MCF 10A (cell line): ENCODE measurements around the gene DUSP7. TPM values are rescaled to one million over a fixed set of nuclear protein-coding genes. Genes with fewer than 3 reads are reported as not detected.

ENCODE experiments used
- BruUV-seq: library from RNA; stranded (reverse); fragments of 400-500 nt; replicated peaks from 2 replicates; lab custom pipeline; 2021; lab: Mats Ljungman, UMichigan
- CTCF ChIA-PET: fragments of 300-600 bp; sonication (Branson Sonifier 250); formaldehyde crosslinking; extraction: SDS; loops from one replicate; lab custom pipeline; 2021; ENCODE audit warnings: antibody characterized with exemption, inconsistent platforms; lab: Yijun Ruan, JAX
- POLR2A ChIA-PET: fragments of 300-600, 350-650 bp; sonication (Branson Sonifier 250); formaldehyde crosslinking; extraction: SDS; loops from one replicate; lab custom pipeline; 2020; ENCODE audit warnings: antibody characterized with exemption, inconsistent platforms; lab: Yijun Ruan, JAX
- DNase-seq: peaks from one replicate; pipeline ENCODE4 v3.0.0-alpha.2; 2018; ENCODE audit not compliant: unreplicated experiment
- H3K27ac Mint-ChIP-seq: one replicate; pipeline ENCODE4 v1.8.0; 2022; ENCODE audit warnings: mild to moderate bottlenecking, low read depth, mixed read lengths; ENCODE audit not compliant: unreplicated experiment
- H3K27me3 Mint-ChIP-seq: one replicate; pipeline ENCODE4 v1.8.0; 2022; ENCODE audit warnings: mixed read lengths; ENCODE audit not compliant: insufficient read depth, unreplicated experiment
- H3K36me3 Mint-ChIP-seq: one replicate; pipeline ENCODE4 v1.8.0; 2022; ENCODE audit warnings: mild to moderate bottlenecking, moderate library complexity, mixed read lengths; ENCODE audit not compliant: insufficient read depth, unreplicated experiment
- H3K4me1 Mint-ChIP-seq: one replicate; pipeline ENCODE4 v1.8.0; 2022; ENCODE audit warnings: mixed read lengths; ENCODE audit not compliant: insufficient read depth, unreplicated experiment
- H3K4me3 Mint-ChIP-seq: one replicate; pipeline ENCODE4 v1.8.0; 2022; ENCODE audit warnings: mild to moderate bottlenecking, moderate library complexity, mixed read lengths; ENCODE audit not compliant: unreplicated experiment
- H3K9me3 Mint-ChIP-seq: one replicate; pipeline ENCODE4 v1.8.0; 2022; ENCODE audit warnings: mixed read lengths; ENCODE audit not compliant: unreplicated experiment
- intact Hi-C: fragments of 100-400 bp; cut with micrococcal nuclease; formaldehyde crosslinking; loops from 2 replicates; pipeline ENCODE4 v1.14.1; 2022
- total RNA-seq: library from RNA; stranded (reverse); gene quantifications from 2 replicates; pipeline ENCODE4 v1.2.3, GENCODE V29; 2022
- TF ChIP-seq, protein P1 (sequence below): fragments of 200-600 bp; IDR thresholded peaks from one replicate; pipeline ENCODE4 v1.8.0; 2022; ENCODE audit warnings: antibody characterized with exemption, mild to moderate bottlenecking; ENCODE audit not compliant: unreplicated experiment

The DUSP7 gene
- total RNA-seq, 1 experiment from 2014 or later: 69.1 TPM

DNA sequence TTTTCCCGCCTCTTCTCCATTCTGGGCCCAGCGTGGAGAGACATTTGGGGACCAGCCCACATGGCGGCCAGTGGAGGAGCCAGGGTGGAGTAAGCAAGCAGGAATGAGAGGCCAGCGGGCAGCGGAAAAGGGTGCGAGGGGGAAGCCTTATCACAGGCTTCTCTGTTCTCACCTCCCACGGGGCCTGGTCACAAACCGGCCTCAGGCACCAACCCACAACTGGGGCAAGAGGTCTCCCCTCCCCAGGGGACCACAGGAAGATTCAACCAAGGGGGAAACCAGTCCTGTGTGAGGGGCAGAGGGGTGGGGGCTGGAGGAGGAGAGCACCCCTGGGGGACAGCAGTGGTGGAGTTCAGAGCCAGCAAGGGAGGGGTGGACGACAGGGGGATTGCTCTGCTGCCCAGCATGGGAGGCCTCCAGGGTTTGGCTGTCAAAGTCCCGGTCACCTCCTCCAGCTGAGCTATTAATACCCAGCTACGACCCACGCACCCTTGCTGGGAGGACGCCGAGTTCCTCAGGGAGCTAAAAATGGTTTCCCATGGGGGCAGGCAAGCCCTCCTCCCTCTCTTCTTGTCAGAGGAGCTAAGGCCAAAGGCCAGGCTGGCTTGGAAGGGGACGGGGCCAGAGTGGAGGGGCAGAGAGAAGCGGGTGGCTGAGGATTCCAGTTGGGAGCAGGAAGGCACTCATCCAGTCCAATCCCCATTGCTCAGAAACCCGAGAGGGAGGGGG is 36.9 kb downstream of the DUSP7 start:
- no TSS peak for BruUV-seq
- Mint-ChIP-seq H3K4me3 (no peak overlapping the region), H3K27me3 (no peaks in the 10 kb centered on the region), H3K36me3 (no peaks in the 10 kb centered on the region), H3K27ac (no peak overlapping the region), H3K9me3 (no peaks in the 10 kb centered on the region), H3K4me1 (no peaks in the 10 kb centered on the region)
- intact Hi-C loops: no loop called here
- CTCF ChIA-PET: interaction anchor here (0.6 to 4.4 kb wide), 3 partner anchors 18 to 57 kb away, joined by 3 to 14 read pairs (median 3); no protein-coding TSS in a partner anchor
- POLR2A ChIA-PET: no interaction called here
- DNase-seq: no peak
- TF ChIP-seq, protein P1, sequence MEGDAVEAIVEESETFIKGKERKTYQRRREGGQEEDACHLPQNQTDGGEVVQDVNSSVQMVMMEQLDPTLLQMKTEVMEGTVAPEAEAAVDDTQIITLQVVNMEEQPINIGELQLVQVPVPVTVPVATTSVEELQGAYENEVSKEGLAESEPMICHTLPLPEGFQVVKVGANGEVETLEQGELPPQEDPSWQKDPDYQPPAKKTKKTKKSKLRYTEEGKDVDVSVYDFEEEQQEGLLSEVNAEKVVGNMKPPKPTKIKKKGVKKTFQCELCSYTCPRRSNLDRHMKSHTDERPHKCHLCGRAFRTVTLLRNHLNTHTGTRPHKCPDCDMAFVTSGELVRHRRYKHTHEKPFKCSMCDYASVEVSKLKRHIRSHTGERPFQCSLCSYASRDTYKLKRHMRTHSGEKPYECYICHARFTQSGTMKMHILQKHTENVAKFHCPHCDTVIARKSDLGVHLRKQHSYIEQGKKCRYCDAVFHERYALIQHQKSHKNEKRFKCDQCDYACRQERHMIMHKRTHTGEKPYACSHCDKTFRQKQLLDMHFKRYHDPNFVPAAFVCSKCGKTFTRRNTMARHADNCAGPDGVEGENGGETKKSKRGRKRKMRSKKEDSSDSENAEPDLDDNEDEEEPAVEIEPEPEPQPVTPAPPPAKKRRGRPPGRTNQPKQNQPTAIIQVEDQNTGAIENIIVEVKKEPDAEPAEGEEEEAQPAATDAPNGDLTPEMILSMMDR: no peak

DNA sequence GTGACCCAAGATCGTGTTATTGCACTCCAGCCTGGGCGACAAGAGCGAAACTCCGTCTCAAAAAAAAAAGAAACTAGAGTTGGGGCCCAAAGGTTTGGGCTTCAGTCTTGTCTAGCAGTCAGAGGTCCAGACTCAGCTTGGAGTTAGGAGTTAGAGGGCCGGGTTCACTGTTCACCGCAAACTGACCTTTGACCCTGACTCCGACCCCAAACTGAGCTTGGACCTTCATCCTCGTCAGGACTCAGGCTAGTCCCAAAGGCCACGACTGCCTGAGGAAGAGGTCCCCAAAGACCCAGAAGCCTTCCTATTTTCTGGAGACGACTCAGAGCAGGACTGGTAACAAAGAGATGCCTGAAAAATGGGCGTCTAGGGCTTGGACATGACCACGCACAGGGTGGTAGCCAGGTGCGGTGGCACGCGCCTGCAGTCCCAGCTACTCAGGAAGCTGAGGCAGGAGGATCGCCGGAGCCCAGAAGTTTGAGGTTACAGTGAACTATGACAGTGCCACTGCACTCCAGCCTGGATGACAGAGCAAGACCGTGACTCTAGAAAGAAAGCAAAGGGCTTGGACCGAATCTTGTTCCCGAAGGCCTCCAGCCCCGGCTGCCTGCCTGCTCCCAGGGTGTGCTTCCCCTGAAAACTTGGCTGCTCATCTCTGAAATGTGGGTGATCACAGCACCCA is 37.9 kb downstream of the DUSP7 start:
- H3K36me3 Mint-ChIP-seq: no peaks in the 10 kb centered on the region
- no peak overlapping the region for H3K4me3 Mint-ChIP-seq
- no peaks in the 10 kb centered on the region for H3K4me1 Mint-ChIP-seq
- H3K27me3 Mint-ChIP-seq: no peaks in the 10 kb centered on the region
- POLR2A ChIA-PET: no interaction called here
- TF ChIP-seq, protein P1: no peak
- DNase-seq: no peak
- CTCF ChIA-PET: interaction anchor here (0.6 to 1.6 kb wide), 3 partner anchors 16 to 58 kb away, joined by 3 to 6 read pairs (median 3); no protein-coding TSS in a partner anchor
- no peak overlapping the region for H3K27ac Mint-ChIP-seq
- intact Hi-C loops: no loop called here
- BruUV-seq: no TSS peak
- no peaks in the 10 kb centered on the region for H3K9me3 Mint-ChIP-seq

DNA sequence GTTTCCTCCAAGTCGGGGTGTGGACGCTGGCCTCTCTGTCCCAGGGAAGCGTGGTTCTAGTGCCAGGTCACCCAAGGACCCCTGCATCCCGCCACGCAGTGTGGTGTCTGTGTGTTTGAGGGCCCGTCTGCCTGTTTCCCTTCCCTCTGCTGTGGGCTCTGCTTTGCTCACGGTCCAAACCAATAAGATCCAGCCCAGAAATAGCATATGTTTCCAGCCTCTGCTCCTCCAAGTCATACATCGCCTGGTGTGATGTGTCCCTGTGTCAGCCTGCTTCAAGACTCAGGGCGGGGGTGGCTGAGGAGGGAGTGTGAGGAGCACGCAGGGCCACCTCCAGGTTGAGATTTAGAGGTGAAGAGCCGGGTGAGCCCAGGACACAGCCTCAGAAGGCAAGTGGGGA is 38.8 kb downstream of the DUSP7 start:
- H3K27me3 Mint-ChIP-seq: no peaks in the 10 kb centered on the region
- no peak overlapping the region for H3K27ac Mint-ChIP-seq
- H3K4me3 Mint-ChIP-seq: no peak overlapping the region
- H3K9me3 Mint-ChIP-seq: no peaks in the 10 kb centered on the region
- ChIA-PET CTCF (interaction anchor here (0.6 to 1.6 kb wide), 3 partner anchors 15 to 323 kb away, joined by 3 to 6 read pairs (median 3); no protein-coding TSS in a partner anchor), POLR2A (no interaction called here)
- no peaks in the 10 kb centered on the region for H3K4me1 Mint-ChIP-seq
- BruUV-seq: no TSS peak
- no peaks in the 10 kb centered on the region for H3K36me3 Mint-ChIP-seq
- intact Hi-C loops: no loop called here
- TF ChIP-seq, protein P1: no peak
- no peak for DNase-seq
